ENCODE measurements around the gene SLC13A4. TPM values are rescaled to one million over a fixed set of nuclear protein-coding genes. Genes with fewer than 3 reads are reported as not detected.
A peak's percentile ranks its signal among the peaks of the same experiment; 100 is the strongest.

The SLC13A4 gene
- total RNA-seq, 4 donors from 2014 or later, result not detected

GRCh38 chr7:135683609-135684008 lies 44.4 kb downstream of the SLC13A4 start:
- no peak for DNase-seq
- no peak for ATAC-seq
- no peaks in the 10 kb centered on the region for H3K27me3 ChIP-seq
- in situ Hi-C loops (cut with MboI; ENCODE audit: low sequenced_read_pairs in 4 of 4), result no loop called here
- intact Hi-C loops (cut with DNase I; ENCODE audit: low total_unique reads), result no loop called here
- TF ChIP-seq CTCF (IDR thresholded peaks at IDR 0.05 in 4 of 5, conservative IDR thresholded peaks at IDR 0.05 in 1 of 5) (no peak), POLR2A (IDR thresholded peaks at IDR 0.05) (no peak)
- H3K4me1 ChIP-seq, result peaks cover 11 to 21% of the 10 kb centered on the region in 2 donors
- no peak overlapping the region for H3K4me3 ChIP-seq
- peaks cover 0 to 6% of the 10 kb centered on the region in 2 donors for H3K36me3 ChIP-seq
- no peak overlapping the region for H3K27ac ChIP-seq
- H3K9me3 ChIP-seq, result no peaks in the 10 kb centered on the region

GRCh38 chr7:135682191-135682590 lies 45.8 kb downstream of the SLC13A4 start:
- in situ Hi-C loops (cut with MboI; ENCODE audit: low sequenced_read_pairs in 4 of 4), result no loop called here
- intact Hi-C loops (cut with DNase I; ENCODE audit: low total_unique reads), result no loop called here

GRCh38 chr7:135681762-135682161 lies 46.2 kb downstream of the SLC13A4 start:
- intact Hi-C loops (cut with DNase I; ENCODE audit: low total_unique reads) (no loop called here), in situ Hi-C loops (cut with MboI; ENCODE audit: low sequenced_read_pairs in 4 of 4) (no loop called here)
- Histone ChIP-seq H3K27me3 (no peaks in the 10 kb centered on the region), H3K4me1 (peaks cover 28 to 39% of the 10 kb centered on the region in 2 donors), H3K4me3 (no peak overlapping the region), H3K36me3 (no peaks in the 10 kb centered on the region), H3K9me3 (no peaks in the 10 kb centered on the region), H3K27ac (no peak overlapping the region)
- no peak for DNase-seq
- TF ChIP-seq CTCF (IDR thresholded peaks at IDR 0.05 in 4 of 5, conservative IDR thresholded peaks at IDR 0.05 in 1 of 5) (no peak), POLR2A (IDR thresholded peaks at IDR 0.05) (no peak)
- ATAC-seq, result no peak

More at GRCh38 chr7:135682191-135682590, 45.8 kb downstream of the SLC13A4 start:
- Histone ChIP-seq H3K36me3 (no peaks in the 10 kb centered on the region), H3K9me3 (no peaks in the 10 kb centered on the region), H3K4me1 (peaks cover 24 to 35% of the 10 kb centered on the region in 2 donors), H3K27me3 (no peaks in the 10 kb centered on the region), H3K27ac (no peak overlapping the region), H3K4me3 (no peak overlapping the region)
- ATAC-seq (no peak), DNase-seq (no peak)
- TF ChIP-seq POLR2A (IDR thresholded peaks at IDR 0.05) (no peak), CTCF (IDR thresholded peaks at IDR 0.05 in 4 of 5, conservative IDR thresholded peaks at IDR 0.05 in 1 of 5) (no peak)

GRCh38 chr7:135678612-135679575 lies 49.1 kb downstream of the SLC13A4 start:
- Histone ChIP-seq H3K4me3 (no peak overlapping the region), H3K4me1 (peaks cover 39 to 56% of the 10 kb centered on the region in 2 donors), H3K36me3 (no peaks in the 10 kb centered on the region), H3K9me3 (no peaks in the 10 kb centered on the region), H3K27me3 (no peaks in the 10 kb centered on the region), H3K27ac (peak overlapping the region; percentile 7 to 37 (median 31))
- ATAC-seq (peak; percentile 80 to 85), DNase-seq (peak; percentile 49 to 71)
- TF ChIP-seq POLR2A (IDR thresholded peaks at IDR 0.05), result no peak
- no peak for TF ChIP-seq CTCF (IDR thresholded peaks at IDR 0.05 in 4 of 5, conservative IDR thresholded peaks at IDR 0.05 in 1 of 5)
- in situ Hi-C loops (cut with MboI; ENCODE audit: low sequenced_read_pairs in 4 of 4), result loop anchor here in 2 of 4 donors (10.0 kb wide), 2 partner anchors 116 to 326 kb away; no protein-coding TSS in a partner anchor
- intact Hi-C loops (cut with DNase I; ENCODE audit: low total_unique reads), result no loop called here

Measured in gastrocnemius medialis (tissue), 4 donors.